ENCODE measurements around the gene SNX6.
"Not testable (repeated sequence)": the region's sequence is repeated elsewhere in the genome, so short reads cannot be mapped to it uniquely, and the experiment has no call there.

Gene SNX6

DNA sequence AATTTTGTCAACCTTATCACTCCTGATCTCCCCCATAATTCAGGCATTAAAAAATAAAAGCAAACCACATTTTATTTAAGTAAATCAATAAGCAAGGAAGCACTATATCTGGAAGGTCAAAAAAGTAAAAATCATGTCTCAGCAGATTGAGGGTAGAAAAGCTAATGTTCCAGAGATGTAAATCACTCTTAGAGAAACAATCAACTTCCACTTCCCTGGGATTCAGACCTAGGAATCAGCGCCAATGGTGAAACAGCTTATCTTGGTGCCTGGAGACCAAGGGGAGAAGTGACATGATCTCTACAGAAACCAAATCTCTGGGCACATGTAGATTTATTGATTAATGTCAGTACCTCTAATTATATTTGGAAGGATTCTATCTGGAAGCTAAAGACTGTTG is 10.9 kb upstream of the SNX6 start:
- DNase-seq (ENCODE audit: low read depth in 1 of 2, low spot score in 1 of 2): no peak

DNA sequence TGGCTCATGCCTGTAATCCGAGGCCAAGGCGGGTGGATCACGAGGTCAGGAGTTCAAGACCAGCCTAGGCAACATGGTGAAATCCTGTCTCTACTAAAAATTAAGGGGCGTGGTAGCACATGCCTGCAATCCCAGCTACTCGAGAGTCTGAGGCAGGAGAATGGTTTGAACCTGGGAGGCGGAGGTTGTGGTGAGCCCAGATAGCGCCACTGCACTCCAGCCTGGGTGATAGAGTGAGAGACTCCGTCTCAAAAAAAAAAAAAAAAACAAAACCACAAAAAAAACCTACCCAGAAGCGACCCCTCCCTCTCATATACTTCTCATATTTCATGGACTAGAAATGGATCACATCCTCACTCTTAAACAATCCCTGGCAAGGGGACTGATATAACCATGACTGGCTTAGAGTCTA is 4.4 kb upstream of the SNX6 start:
- DNase-seq (ENCODE audit: low read depth in 1 of 2, low spot score in 1 of 2): not testable (repeated sequence)

DNA sequence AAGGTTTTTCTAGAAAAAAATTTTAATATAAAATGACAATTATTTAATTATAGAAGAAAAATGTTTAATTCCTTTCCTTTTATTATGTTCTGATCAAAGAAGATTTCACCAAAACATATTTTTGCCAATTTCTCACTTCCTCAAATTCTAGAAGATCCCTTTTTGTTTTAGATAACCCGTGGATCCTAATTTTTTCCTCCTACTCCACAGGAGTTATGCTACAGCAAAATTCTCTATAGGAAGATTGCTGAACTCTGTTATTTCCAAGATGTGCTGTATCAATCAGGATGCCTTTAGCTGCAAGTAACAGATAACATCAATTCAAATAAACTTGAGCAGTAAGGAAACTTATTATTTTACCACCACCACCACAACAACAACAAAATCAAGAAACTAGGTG is 3.8 kb upstream of the SNX6 start:
- no peak for DNase-seq (ENCODE audit: low read depth in 1 of 2, low spot score in 1 of 2)

DNA sequence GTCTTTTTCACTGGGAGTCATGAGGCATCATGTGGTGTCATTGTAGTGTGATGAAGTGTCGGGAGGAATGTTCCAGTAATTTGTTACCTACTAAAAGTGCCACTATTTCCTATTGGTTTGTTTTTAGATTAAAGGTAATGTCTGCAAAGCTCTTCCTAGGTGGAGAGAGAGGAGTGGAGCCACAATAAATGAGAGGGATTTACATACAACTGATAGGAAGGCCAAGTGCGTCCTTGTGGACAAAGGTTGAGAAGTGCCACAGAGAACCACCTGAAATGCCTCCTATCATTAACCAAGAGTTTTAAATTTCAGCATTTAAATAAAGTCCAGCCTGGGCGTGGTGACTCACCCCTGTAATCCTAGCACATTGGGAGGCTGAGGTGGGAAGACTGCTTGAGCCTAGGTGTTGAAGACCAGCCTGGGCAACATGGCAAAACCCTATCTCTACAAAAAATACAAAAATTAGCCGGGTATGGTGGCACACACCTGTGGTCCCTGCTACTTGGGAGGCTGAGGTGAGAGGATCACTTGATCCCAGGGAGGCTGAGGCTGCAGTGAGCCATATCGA is 2.5 kb upstream of the SNX6 start:
- DNase-seq (ENCODE audit: low read depth in 1 of 2, low spot score in 1 of 2): no peak

GRCh38 chr14:34629344-34629656 is 648 bp downstream of the SNX6 start:
- no peak for DNase-seq (ENCODE audit: low read depth in 1 of 2, low spot score in 1 of 2)

DNA sequence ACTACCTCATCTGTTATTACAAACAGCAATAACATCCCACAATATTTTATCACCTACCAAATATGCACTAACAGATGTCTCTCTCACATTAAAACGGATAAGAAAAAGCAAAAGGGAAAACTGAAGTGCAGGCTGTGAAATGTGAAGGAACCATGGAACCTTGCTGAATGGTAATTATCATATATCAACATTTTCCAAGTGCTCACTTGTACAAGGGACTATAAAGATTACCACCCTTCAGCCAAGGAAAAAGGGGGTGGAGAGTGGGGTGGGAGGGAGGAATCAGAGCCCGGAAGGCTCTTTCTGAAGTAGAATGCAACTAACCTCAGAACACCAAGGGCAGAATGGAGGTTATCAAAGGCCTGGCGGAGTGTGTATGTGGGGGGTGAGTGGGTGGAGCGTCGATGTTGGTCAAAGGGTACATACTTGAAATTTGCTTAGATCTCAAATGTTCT is 1.2 kb downstream of the SNX6 start:
- no peak for DNase-seq (ENCODE audit: low read depth in 1 of 2, low spot score in 1 of 2)

DNA sequence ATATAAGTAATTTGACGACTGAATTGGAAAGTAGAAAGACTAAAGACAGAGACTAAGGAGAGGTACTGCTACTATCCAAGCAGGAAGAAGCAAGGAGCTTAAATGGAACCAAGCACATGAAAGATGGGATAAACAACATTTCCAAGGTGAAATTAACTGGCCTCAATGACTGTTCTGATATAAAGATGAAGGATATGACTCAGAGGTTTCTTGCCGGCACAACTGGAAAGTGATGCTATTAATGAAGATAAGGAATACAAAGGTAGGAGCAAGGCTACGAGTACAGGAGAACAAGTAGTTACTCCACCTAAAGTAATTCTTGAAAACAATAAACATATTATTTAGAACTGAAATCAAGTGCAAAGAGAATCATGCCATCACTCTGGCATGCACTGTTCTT is 6.4 kb downstream of the SNX6 start:
- no peak for DNase-seq (ENCODE audit: low read depth in 1 of 2, low spot score in 1 of 2)

- no peak for DNase-seq (ENCODE audit: low read depth in 1 of 2, low spot score in 1 of 2)
Measured at GRCh38 chr14:34620839-34621238, 9.1 kb downstream of the SNX6 start.

DNA sequence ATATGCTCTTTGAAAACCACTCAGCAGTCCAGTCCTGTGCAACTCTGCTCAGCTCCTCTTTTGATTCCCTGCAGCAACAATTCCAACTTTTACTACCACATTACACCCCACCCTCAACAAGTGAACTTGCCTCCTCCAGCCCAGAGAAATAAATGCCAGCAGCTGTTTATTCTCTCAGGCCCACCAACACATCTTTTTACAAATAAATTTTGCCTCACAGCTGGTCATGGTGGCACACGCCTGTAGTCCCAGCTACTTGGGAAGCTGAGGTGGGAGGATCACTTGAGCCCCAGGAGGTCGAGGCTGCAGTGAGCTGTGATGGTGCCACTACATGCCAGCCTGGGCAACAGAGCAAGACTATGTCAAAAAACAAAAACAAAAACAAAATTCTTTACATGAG is 9.8 kb downstream of the SNX6 start:
- no peak for DNase-seq (ENCODE audit: low read depth in 1 of 2, low spot score in 1 of 2)

DNA sequence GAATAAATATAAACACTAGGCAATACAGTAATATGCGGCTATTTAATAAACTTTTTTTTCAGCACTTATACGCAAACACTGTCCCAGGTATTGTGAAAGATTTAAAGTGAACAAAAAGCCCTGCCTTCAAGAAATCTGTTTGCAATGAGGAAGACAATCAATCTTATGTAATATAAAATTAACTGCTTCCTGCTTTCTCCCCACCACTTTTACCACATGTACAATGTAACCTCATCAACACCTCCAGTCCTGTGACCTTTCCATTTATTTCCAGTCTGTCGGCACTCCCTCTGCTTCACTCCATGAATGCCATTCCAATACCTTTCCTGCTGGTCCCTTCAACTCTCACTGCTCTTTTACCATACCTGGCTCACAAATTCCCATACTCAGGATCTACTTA is 10.5 kb downstream of the SNX6 start:
- no peak for DNase-seq (ENCODE audit: low read depth in 1 of 2, low spot score in 1 of 2)

GRCh38 chr14:34616360-34616759 is 13.6 kb downstream of the SNX6 start:
- DNase-seq (ENCODE audit: low read depth in 1 of 2, low spot score in 1 of 2): no peak

GRCh38 chr14:34615507-34615906 is 14.4 kb downstream of the SNX6 start:
- DNase-seq (ENCODE audit: low read depth in 1 of 2, low spot score in 1 of 2): no peak

GRCh38 chr14:34614638-34615037 is 15.3 kb downstream of the SNX6 start:
- no peak for DNase-seq (ENCODE audit: low read depth in 1 of 2, low spot score in 1 of 2)

DNA sequence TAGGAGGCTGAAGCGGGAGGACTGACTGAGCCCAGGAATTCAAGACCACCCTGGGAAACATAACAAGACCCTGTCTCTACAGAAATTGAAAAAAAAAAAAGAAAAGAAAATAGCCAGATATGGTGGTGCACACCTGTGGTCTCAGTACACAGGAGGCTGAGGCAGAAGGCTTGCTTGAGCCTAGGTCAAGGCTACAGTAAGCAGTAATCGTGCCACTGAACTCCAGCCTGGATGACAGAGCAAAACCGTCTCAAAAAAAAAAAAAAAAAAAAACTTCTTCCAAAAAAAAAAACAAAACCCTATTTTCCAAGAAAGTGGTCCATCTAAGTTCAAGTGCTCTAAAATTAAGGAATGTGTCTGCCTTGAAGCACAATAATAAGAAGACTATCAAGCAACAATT is 19.8 kb downstream of the SNX6 start:
- DNase-seq (ENCODE audit: low read depth in 1 of 2, low spot score in 1 of 2): no peak

- DNase-seq (ENCODE audit: low read depth in 1 of 2, low spot score in 1 of 2): no peak
Measured at GRCh38 chr14:34605461-34605860, 24.5 kb downstream of the SNX6 start.

DNA sequence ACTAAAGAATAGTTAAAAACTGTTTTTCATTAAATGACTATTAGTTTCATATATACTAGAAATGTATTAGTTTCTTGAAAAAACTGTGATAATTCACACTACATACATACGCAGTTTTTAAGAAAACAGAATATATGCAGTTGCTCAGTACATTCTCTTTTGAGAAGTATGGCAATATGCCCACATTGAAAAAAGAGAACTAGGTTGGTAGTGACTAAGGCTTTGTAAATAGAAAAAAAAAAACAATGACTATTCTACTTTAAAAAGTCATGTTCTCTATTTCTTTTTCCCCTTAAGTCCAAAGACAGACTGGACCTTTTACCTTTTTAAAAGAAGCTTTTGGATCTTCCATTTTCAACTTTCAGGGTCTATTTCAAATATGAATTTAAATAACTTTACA is 25.0 kb downstream of the SNX6 start:
- DNase-seq (ENCODE audit: low read depth in 1 of 2, low spot score in 1 of 2): no peak

DNA sequence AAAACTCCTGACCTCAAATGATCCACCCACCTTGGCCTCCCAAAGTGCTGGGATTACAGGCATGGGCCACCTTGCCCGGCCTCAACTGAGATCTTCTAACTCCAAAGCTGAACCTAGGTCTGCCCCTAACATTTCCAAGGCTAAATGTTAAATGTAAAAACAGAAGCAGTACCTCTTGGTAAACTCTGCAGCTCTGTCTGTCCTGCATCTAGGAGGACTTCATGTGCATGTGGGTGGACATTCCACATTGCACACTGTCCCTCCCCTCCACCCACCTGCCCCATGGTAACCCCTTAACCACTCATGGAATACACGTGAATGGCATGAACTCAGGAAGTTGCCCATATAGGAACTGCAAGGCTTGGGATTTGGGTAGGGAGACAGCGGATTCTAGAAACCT is 33.1 kb downstream of the SNX6 start:
- DNase-seq (ENCODE audit: low read depth in 1 of 2, low spot score in 1 of 2): no peak

DNA sequence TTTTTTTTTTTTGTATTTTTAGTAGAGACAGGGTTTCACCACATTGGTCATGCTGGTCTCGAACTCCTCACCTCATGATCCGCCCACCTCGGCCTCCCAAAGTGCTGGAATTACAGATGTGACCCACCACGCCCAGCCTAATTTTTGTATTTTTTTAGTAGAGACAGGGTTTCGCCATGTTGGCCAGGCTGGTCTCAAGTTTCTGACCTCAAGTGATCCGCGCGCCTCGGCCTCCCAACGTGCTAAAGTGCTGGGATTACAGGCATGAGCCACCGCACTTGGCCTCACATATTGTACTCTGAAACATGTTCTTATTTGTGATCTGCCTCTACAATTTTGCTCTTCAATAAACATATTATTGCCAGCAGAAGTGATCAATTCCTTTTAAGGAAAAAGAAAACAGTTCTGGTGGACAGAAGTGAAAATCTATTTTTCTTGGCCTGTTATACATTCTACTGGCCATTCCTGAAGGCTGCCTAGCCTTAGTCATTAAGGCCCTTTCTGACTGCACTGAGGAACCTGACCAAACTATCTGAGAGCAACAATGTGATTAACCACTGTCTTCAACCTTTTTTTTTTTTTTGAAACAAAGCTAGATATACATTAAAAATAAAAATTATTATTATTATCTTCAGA is 36.1 kb downstream of the SNX6 start:
- DNase-seq (ENCODE audit: low read depth in 1 of 2, low spot score in 1 of 2): no peak

DNA sequence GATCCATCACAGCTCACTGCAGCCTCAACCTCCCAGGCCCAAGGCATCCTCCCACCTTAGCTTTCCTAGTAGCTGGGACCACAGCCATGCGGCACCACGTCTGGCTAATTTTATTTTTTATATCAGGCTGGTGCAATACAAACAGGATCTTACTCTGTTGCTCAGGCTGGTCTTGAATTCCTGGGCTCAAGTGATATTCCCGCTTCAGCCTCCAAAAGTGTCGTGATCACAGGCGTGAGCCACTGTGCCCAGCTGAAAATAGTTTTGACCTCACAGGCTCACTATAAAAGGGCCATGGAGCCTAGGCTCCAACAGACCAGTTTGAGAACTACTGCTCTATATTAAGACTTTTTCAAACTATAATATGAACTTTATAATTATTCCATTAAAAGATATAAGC is 37.3 kb downstream of the SNX6 start:
- no peak for DNase-seq (ENCODE audit: low read depth in 1 of 2, low spot score in 1 of 2)

DNA sequence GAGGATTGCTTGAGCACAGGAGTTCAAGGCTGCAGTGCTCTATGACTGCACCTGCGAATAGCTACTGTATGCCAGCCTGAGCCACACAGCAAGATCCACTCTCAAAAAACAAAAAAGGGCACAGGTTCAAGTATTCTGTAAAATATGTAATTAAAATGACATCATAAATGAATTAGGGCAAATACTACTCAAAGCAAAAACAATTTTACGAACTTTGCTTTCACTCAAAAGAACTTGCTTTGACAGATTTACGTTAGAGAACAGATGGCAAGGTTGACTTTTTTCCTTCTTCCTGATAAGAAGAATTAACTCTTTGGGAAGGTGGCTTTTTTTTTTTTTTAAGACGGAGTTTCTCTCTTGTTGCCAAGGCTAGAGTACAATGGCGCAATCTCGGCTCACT is 46.4 kb downstream of the SNX6 start:
- DNase-seq (ENCODE audit: low read depth in 1 of 2, low spot score in 1 of 2): no peak

- DNase-seq (ENCODE audit: low read depth in 1 of 2, low spot score in 1 of 2): no peak
Measured at GRCh38 chr14:34582117-34582680, 47.7 kb downstream of the SNX6 start.

GRCh38 chr14:34580381-34580780 is 49.6 kb downstream of the SNX6 start:
- no peak for DNase-seq (ENCODE audit: low read depth in 1 of 2, low spot score in 1 of 2)

GRCh38 chr14:34571771-34572170 is 58.2 kb downstream of the SNX6 start:
- DNase-seq (ENCODE audit: low read depth in 1 of 2, low spot score in 1 of 2): no peak

All from activated T-helper 1 cell treated with anti-CD3 and anti-CD28 coated beads, Interleukin-2, amount 50 U/mL, for 16 hours (primary cell).